ENCODE data around the gene SYCE3. TPM values are rescaled to one million over a fixed set of nuclear protein-coding genes. Genes with fewer than 3 reads are reported as not detected.
A peak's percentile ranks its signal among the peaks of the same experiment; 100 is the strongest.

Gene SYCE3
- polyA plus RNA-seq, 3 donors = 1.9 to 3.1 TPM; not detected in 1

DNA sequence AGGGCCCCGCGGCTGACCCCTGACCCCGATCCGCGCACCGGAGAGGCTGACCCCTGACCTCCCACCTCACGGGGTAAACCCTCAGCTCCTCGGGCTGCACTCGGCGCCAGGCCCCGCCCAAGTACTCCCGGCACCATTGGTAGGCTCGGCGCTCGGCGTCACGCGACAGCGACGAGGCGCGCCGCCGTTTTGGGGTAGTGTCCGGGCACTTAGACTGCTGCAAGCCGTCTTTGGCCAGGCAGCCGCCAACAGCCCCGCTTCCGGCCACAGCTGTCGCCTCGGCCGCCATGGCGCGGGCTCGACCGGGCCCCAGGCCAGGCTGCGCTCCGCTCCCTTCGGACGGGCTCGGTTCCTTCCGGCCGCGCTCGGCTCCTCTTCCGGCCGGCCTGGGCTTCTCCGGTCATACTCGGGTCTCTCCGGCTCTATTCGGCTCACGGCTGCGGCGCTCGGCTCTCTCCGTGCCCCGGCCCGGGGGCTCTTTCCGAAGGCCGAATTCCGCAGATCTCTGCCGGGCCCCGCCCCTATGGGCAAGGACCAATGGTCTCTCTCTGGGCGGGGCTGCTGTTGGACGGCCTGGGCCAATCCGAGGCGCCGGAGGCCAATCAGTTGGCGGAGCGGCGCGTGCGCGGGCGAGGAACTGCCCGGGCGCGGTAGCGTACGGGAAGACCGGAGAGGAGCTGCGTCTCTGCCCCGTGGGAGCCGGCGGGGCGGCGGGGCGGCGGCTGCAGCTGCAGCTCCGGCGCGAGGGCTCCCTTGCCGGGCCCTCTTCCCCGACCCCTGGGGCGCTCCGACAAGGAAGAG is 20.0 kb upstream of the SYCE3 start, which contains the start of gene CHKB:
Gene CHKB, minus strand, starts transcription at position 357 of the 801 bp plus-strand sequence. Its CDS starts 68 bp downstream, at position 289.
- peaks cover 27 to 33% of the 10 kb centered on the region in 2 donors for H3K36me3 Mint-ChIP-seq
- TF ChIP-seq, protein P1, sequence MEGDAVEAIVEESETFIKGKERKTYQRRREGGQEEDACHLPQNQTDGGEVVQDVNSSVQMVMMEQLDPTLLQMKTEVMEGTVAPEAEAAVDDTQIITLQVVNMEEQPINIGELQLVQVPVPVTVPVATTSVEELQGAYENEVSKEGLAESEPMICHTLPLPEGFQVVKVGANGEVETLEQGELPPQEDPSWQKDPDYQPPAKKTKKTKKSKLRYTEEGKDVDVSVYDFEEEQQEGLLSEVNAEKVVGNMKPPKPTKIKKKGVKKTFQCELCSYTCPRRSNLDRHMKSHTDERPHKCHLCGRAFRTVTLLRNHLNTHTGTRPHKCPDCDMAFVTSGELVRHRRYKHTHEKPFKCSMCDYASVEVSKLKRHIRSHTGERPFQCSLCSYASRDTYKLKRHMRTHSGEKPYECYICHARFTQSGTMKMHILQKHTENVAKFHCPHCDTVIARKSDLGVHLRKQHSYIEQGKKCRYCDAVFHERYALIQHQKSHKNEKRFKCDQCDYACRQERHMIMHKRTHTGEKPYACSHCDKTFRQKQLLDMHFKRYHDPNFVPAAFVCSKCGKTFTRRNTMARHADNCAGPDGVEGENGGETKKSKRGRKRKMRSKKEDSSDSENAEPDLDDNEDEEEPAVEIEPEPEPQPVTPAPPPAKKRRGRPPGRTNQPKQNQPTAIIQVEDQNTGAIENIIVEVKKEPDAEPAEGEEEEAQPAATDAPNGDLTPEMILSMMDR (IDR thresholded peaks at IDR 0.05) = no peak
- H3K79me2 ChIP-seq (ENCODE audit: insufficient read depth, low read length) = peaks cover 21% of the 10 kb centered on the region
- peaks cover 0 to 3% of the 10 kb centered on the region in 2 donors for H3K27me3 ChIP-seq (ENCODE audit: control insufficient read depth in 2 of 2, insufficient read depth in 2 of 2, low read length in 2 of 2)
- intact Hi-C loops (cut with micrococcal nuclease) = loop anchor here (2.0 to 5.0 kb wide), 5 partner anchors 20 to 75 kb away; partner anchors contain the start of genes SCO2 (in 2 of the 2), ARSA (in 1 of the 2), KLHDC7B (in 1 of the 2) and LMF2 (in 1 of the 2)
- H2AFZ ChIP-seq (ENCODE audit: insufficient read depth, low read depth, low read length, poor library complexity, severe bottlenecking) = peak within 1 kb of the TSS; percentile 76
- peak within 1 kb of the TSS; percentile 79 to 95 (median 92) for H3K27ac Mint-ChIP-seq
- H3K4me3 ChIP-seq (replicated peaks in 1 of 3; ENCODE audit: low read depth in 2 of 3, low read length in 3 of 3) = peak within 1 kb of the TSS; percentile 39 to 82 (median 51)
- under 1% methylated on average over 91 of the region's 96 CpGs for WGBS (ENCODE audit: insufficient coverage)
- peaks cover 6 to 14% (median 11%) of the 10 kb centered on the region in 3 donors for H3K27me3 Mint-ChIP-seq (ENCODE audit: low read depth in 3 of 3)
- peak within 1 kb of the TSS; percentile 93 for H3K4me2 ChIP-seq (replicated peaks; ENCODE audit: extremely low read depth, low read length, poor library complexity, severe bottlenecking)
- no peaks in the 10 kb centered on the region for H3K9me3 Mint-ChIP-seq
- H3K4me1 Mint-ChIP-seq = peaks cover 33% of the 10 kb centered on the region
- DNase-seq = peak; percentile 96 to 97 (median 96)
- peaks cover 0 to 25% of the 10 kb centered on the region in 2 donors for H3K36me3 ChIP-seq (replicated peaks in 1 of 2; ENCODE audit: control insufficient read depth in 1 of 2, insufficient read depth in 2 of 2, low read length in 2 of 2)
- peaks cover 23 to 41% of the 10 kb centered on the region in 2 donors for H3K4me1 ChIP-seq (ENCODE audit: control insufficient read depth in 1 of 2, insufficient read depth in 2 of 2, low read length in 2 of 2)
- peak within 1 kb of the TSS; percentile 82 to 94 for H3K4me3 Mint-ChIP-seq
- H4K20me1 ChIP-seq (ENCODE audit: insufficient read depth, low read length) = peaks cover 37% of the 10 kb centered on the region
- peak within 1 kb of the TSS; percentile 83 to 92 for H3K27ac ChIP-seq (ENCODE audit: low read depth in 1 of 2, low read length in 2 of 2)
- H3K9ac ChIP-seq (ENCODE audit: insufficient read depth, low read length, poor library complexity, severe bottlenecking) = peak within 1 kb of the TSS; percentile 93
- H3K9me3 ChIP-seq (replicated peaks in 1 of 2; ENCODE audit: control insufficient read depth in 1 of 2, insufficient read depth in 1 of 2, low read length in 2 of 2) = no peaks in the 10 kb centered on the region

DNA sequence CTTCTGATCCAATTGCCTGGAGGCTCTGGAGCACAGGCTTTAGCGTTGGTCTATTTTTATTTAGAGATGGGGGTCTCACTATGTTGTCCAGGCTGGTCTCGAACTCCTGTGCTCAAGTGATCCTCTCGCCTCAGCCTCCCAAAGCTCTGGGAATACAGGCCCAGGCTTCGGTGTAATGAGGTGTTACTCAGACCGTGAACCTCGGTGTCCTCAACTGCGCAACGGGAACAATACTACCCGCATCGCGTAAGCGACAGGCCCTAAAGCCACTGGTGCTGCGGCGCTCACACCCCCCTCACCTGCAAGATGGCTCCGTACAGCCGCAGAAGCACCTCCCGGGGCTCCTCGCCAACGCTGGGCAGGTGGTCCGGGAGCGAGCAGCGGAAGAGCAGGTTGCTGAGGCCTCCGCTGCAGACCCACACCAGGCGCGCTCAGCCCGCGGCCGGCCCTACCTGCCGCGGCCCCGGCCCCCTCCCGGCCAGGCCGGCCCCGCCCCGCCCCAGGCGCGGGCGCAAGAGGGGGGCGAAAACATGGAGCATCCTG is 19.3 kb upstream of the SYCE3 start:
- Histone ChIP-seq H3K4me2 (replicated peaks; ENCODE audit: extremely low read depth, low read length, poor library complexity, severe bottlenecking) (peak overlapping the region; percentile 93), H3K27me3 (ENCODE audit: control insufficient read depth in 2 of 2, insufficient read depth in 2 of 2, low read length in 2 of 2) (no peaks in the 10 kb centered on the region), H3K27ac (ENCODE audit: low read depth in 1 of 2, low read length in 2 of 2) (peak overlapping the region; percentile 83 to 92), H4K20me1 (ENCODE audit: insufficient read depth, low read length) (peaks cover 37% of the 10 kb centered on the region), H3K9me3 (replicated peaks in 1 of 2; ENCODE audit: control insufficient read depth in 1 of 2, insufficient read depth in 1 of 2, low read length in 2 of 2) (no peaks in the 10 kb centered on the region), H2AFZ (ENCODE audit: insufficient read depth, low read depth, low read length, poor library complexity, severe bottlenecking) (peak overlapping the region; percentile 76), H3K36me3 (replicated peaks in 1 of 2; ENCODE audit: control insufficient read depth in 1 of 2, insufficient read depth in 2 of 2, low read length in 2 of 2) (peaks cover 0 to 26% of the 10 kb centered on the region in 2 donors), H3K9ac (ENCODE audit: insufficient read depth, low read length, poor library complexity, severe bottlenecking) (peak overlapping the region; percentile 93), H3K79me2 (ENCODE audit: insufficient read depth, low read length) (peaks cover 21% of the 10 kb centered on the region), H3K4me1 (ENCODE audit: control insufficient read depth in 1 of 2, insufficient read depth in 2 of 2, low read length in 2 of 2) (peaks cover 28 to 45% of the 10 kb centered on the region in 2 donors), H3K4me3 (replicated peaks in 1 of 3; ENCODE audit: low read depth in 2 of 3, low read length in 3 of 3) (peak overlapping the region; percentile 39 to 82 (median 50))
- H3K9me3 Mint-ChIP-seq = no peaks in the 10 kb centered on the region
- WGBS (ENCODE audit: insufficient coverage) = 7% methylated on average over 39 of the region's 39 CpGs
- H3K27ac Mint-ChIP-seq = peak overlapping the region; percentile 79 to 95 (median 92)
- TF ChIP-seq, protein P1 (IDR thresholded peaks at IDR 0.05) = no peak
- H3K4me1 Mint-ChIP-seq = peaks cover 40% of the 10 kb centered on the region
- H3K27me3 Mint-ChIP-seq (ENCODE audit: low read depth in 3 of 3) = peaks cover 6 to 14% (median 14%) of the 10 kb centered on the region in 3 donors
- peaks cover 29 to 36% of the 10 kb centered on the region in 2 donors for H3K36me3 Mint-ChIP-seq
- intact Hi-C loops (cut with micrococcal nuclease) = loop anchor here (2.0 to 5.0 kb wide), 5 partner anchors 19 to 75 kb away; partner anchors contain the start of genes SCO2 (in 2 of the 2), ARSA (in 1 of the 2), KLHDC7B (in 1 of the 2) and LMF2 (in 1 of the 2)
- peak overlapping the region; percentile 82 to 85 for H3K4me3 Mint-ChIP-seq
- peak in 2 of 3 donors; percentile 15 to 41 for DNase-seq

Measured in CD14-positive monocyte (primary cell).